Heart right ventricle (tissue), 16 donors: ENCODE data around the gene SRSF3. TPM values are rescaled to one million over a fixed set of nuclear protein-coding genes. Genes with fewer than 3 reads are reported as not detected.

Experiments used
- ATAC-seq, 8 donors: fragments of 200-7000 bp; cut with Tn5 transposase; one replicate each; pipeline ENCODE4 v1.9.1; 2020; ENCODE audit warnings: mild to moderate bottlenecking in 8 of 8, moderate library complexity in 8 of 8, moderate number of reproducible peaks in 1 of 8
- DNase-seq, 2 donors: peaks; one replicate each; pipeline ENCODE4 v3.0.0-alpha.2; 2020
- H3K27ac ChIP-seq, 10 donors: fragments of 200-600 bp; sonication (generic) in 2 of 10; one replicate each; pipeline versions ENCODE4 v1.5.0 to v1.8.0; 2020 to 2022; ENCODE audit warnings: mild to moderate bottlenecking in 3 of 10
- H3K27me3 ChIP-seq, 7 donors: fragments of 200-600 bp; one replicate each; pipeline ENCODE4 v1.8.0; 2021 to 2022; ENCODE audit warnings: mild to moderate bottlenecking in 2 of 7
- H3K36me3 ChIP-seq, 9 donors: fragments of 200-600 bp; sonication (generic) in 1 of 9; one replicate each; pipeline versions ENCODE4 v1.5.0 to v1.8.0; 2020 to 2022; ENCODE audit warnings: mild to moderate bottlenecking in 2 of 9
- H3K4me1 ChIP-seq, 9 donors: fragments of 200-600 bp; sonication (generic) in 1 of 9; one replicate each; pipeline versions ENCODE4 v1.5.0 to v1.8.0; 2020 to 2022; ENCODE audit warnings: mild to moderate bottlenecking in 4 of 9
- H3K4me3 ChIP-seq, 10 donors: fragments of 200-600 bp; sonication (generic) in 2 of 10; one replicate each; pipeline versions ENCODE4 v1.5.0 to v1.8.0; 2020 to 2022; ENCODE audit warnings: mild to moderate bottlenecking in 7 of 10, moderate library complexity in 2 of 10
- H3K9me3 ChIP-seq, 11 donors: fragments of 200-600 bp in 10 of 11; sonication (generic) in 2 of 11; one replicate each; pipeline versions ENCODE4 v1.5.0 to v1.8.0; 2013 to 2022; ENCODE audit warnings: mild to moderate bottlenecking in 2 of 11, control low read depth in 1 of 11, moderate library complexity in 1 of 11
- CTCF ChIP-seq, 9 donors: fragments of 200-600 bp; sonication (generic) in 2 of 9; IDR thresholded peaks; one replicate each; pipeline versions ENCODE4 v1.5.0 to v1.8.0; 2021 to 2022; ENCODE audit warnings: antibody characterized with exemption in 9 of 9, mild to moderate bottlenecking in 5 of 9, moderate library complexity in 1 of 9
- WGBS, 2 donors: extraction: QIAGEN DNeasy Blood & Tissue Kit; methylation state at CpG; one replicate each; pipeline ENCODE4 v1.1.7; 2013; ENCODE audit warnings: inconsistent platforms in 1 of 2; 5-methylcytosine and 5-hydroxymethylcytosine counted together
- intact Hi-C, 10 donors: fragments of 100-400 bp; cut with DNase I; formaldehyde crosslinking; loops; one replicate each; pipeline versions ENCODE4 v1.11.1 to v1.14.2; 2022
- polyA plus RNA-seq, 2 donors: library from polyadenylated mRNA; stranded (reverse); fragments of 200-250 nt; gene quantifications; one replicate each; pipeline ENCODE4 v1.2.3, GENCODE V29; 2013
- total RNA-seq, 10 donors: library from RNA; stranded (reverse); fragmentation: NEBNext Ultra II Directional in 3 of 10; extraction: Animal tissue kit (Norgen Biotek cat#: 25700) in 3 of 10; gene quantifications; one replicate each; pipeline versions ENCODE4 v1.2.1 to v1.2.4, GENCODE V29; 2021 to 2023
- donor health status: Arrhythmogenic right ventricular cardiomyopathy.
- donor health status: ischemic (EF 13 %, LVEDD 7.1; RV severe dilation, severe dysfunction).
- donor health status: healthy with polysubstance abuse.
- donor health status: DM: no; HTN: yes; CAD: no.
- donor health status: DM: no; HTN: no; CAD: no.
- donor health status: ischemic (EF 25% LVEDD 6.9; RV normal size, moderate dysfunction).
- donor health status: ischemic (EF 25% LVEDD 5.7; RV mildly dilated, moderate dysfunction).
- donor health status: healthy.
- donor health status: DM: yes; HTN: yes; CAD: no.
- donor health status: Ischemic cardiomyopathy.
- donor health status: ischemic (EF 35%, LVEDD 5.7; RV mildly dilated, moderate dysfunction).
- donor health status: nonischemic (EF 11% LVEDD 7.7; RV severe dilation, severe dysfunction).
- donor health status: DM: yes; HTN: yes; CAD: no.
- donor health status: PGD.
- donor health status: ischemic (EF 29% LVEDD 5.4; RV normal size, mild dysfunction).
- donor health status: nonischemic (EF 23%, LVEDD 6.1; RV moderate dilation, normal function).

The SRSF3 gene
- total and polyA plus RNA-seq, 12 donors: 105 to 196 (median 131) TPM

- Histone ChIP-seq H3K4me1 (peaks cover 0 to 16% (median 6%) of the 10 kb centered on the region in 9 donors), H3K9me3 (no peaks in the 10 kb centered on the region), H3K36me3 (no peaks in the 10 kb centered on the region), H3K4me3 (no peak overlapping the region), H3K27ac (no peak overlapping the region), H3K27me3 (no peaks in the 10 kb centered on the region)
- 71% methylated on average over 1 of the region's 1 CpG for WGBS, 2 donors
- ATAC-seq (no peak), DNase-seq (no peak)
- no peak for TF ChIP-seq CTCF (IDR thresholded peaks at IDR 0.05)
- intact Hi-C loops: no loop called here
Measured at GRCh38 chr6:36555750-36556252, 38.4 kb upstream of the SRSF3 start.

GRCh38 chr6:36556281-36556680 lies 37.9 kb upstream of the SRSF3 start:
- 87 to 96% methylated on average over 5 of the region's 5 CpGs for WGBS, 2 donors
- Histone ChIP-seq H3K4me1 (peaks cover 0 to 16% (median 6%) of the 10 kb centered on the region in 9 donors), H3K4me3 (no peak overlapping the region), H3K27ac (no peak overlapping the region), H3K9me3 (no peaks in the 10 kb centered on the region), H3K36me3 (no peaks in the 10 kb centered on the region), H3K27me3 (no peaks in the 10 kb centered on the region)
- TF ChIP-seq CTCF (IDR thresholded peaks at IDR 0.05): no peak
- DNase-seq (no peak), ATAC-seq (no peak)
- intact Hi-C loops: no loop called here

GRCh38 chr6:36559011-36559793 lies 35.0 kb upstream of the SRSF3 start:
- Histone ChIP-seq H3K27ac (peak overlapping the region in 2 of 10 donors; percentile 0 to 41), H3K27me3 (no peaks in the 10 kb centered on the region), H3K4me3 (no peak overlapping the region), H3K9me3 (no peaks in the 10 kb centered on the region), H3K36me3 (no peaks in the 10 kb centered on the region), H3K4me1 (peaks cover 0 to 16% (median 6%) of the 10 kb centered on the region in 9 donors)
- no peak for TF ChIP-seq CTCF (IDR thresholded peaks at IDR 0.05)
- intact Hi-C loops: no loop called here
- DNase-seq (no peak), ATAC-seq (no peak)
- 80 to 81% methylated on average over 7 of the region's 7 CpGs for WGBS, 2 donors

GRCh38 chr6:36560822-36561221 lies 33.3 kb upstream of the SRSF3 start:
- Histone ChIP-seq H3K36me3 (no peaks in the 10 kb centered on the region), H3K4me3 (no peak overlapping the region), H3K27me3 (no peaks in the 10 kb centered on the region), H3K27ac (no peak overlapping the region), H3K4me1 (peaks cover 0 to 16% (median 0%) of the 10 kb centered on the region in 9 donors), H3K9me3 (no peaks in the 10 kb centered on the region)
- DNase-seq: no peak
- ATAC-seq: no peak
- intact Hi-C loops: no loop called here
- 94 to 96% methylated on average over 4 of the region's 4 CpGs for WGBS, 2 donors
- TF ChIP-seq CTCF (IDR thresholded peaks at IDR 0.05): no peak
